Nephron progenitor cell (in vitro differentiated cells): ENCODE measurements around the gene KCNQ1.
"Not testable (repeated sequence)": the region's sequence is repeated elsewhere in the genome, so short reads cannot be mapped to it uniquely, and the experiment has no call there.

Experiments
- DNase-seq: peaks from one replicate; pipeline ENCODE4 v3.0.0; 2021
- H3K27ac Mint-ChIP-seq: 2 replicates; pipeline ENCODE4 v1.8.0; 2021; ENCODE audit warnings: mild to moderate bottlenecking, moderate library complexity, mixed read lengths
- H3K27me3 Mint-ChIP-seq: 2 replicates; pipeline ENCODE4 v1.8.0; 2021; ENCODE audit warnings: mild to moderate bottlenecking, low read depth, mixed read lengths; ENCODE audit not compliant: poor library complexity
- H3K36me3 Mint-ChIP-seq: 2 replicates; pipeline ENCODE4 v1.8.0; 2021; ENCODE audit warnings: low read depth, mixed read lengths
- H3K4me1 Mint-ChIP-seq: 2 replicates; pipeline ENCODE4 v1.8.0; 2021; ENCODE audit warnings: mixed read lengths
- H3K4me3 Mint-ChIP-seq: 2 replicates; pipeline ENCODE4 v1.8.0; 2021; ENCODE audit warnings: mild to moderate bottlenecking, moderate library complexity, mixed read lengths
- H3K9me3 Mint-ChIP-seq: 2 replicates; pipeline ENCODE4 v1.8.0; 2021; ENCODE audit warnings: mild to moderate bottlenecking, moderate library complexity, mixed read lengths
- CTCF ChIP-seq: fragments of 200-600 bp; sonication (generic); IDR thresholded peaks from 2 replicates; pipeline ENCODE4 v1.5.0; 2021; ENCODE audit warnings: antibody characterized with exemption

The KCNQ1 gene

GRCh38 chr11:2631161-2631560, 186.4 kb downstream of the KCNQ1 start:
- no peak for DNase-seq
- H3K27ac Mint-ChIP-seq = no peak overlapping the region
- no peak for TF ChIP-seq CTCF
- peaks cover 100% of the 10 kb centered on the region for H3K9me3 Mint-ChIP-seq
- no peak overlapping the region for H3K4me3 Mint-ChIP-seq
- H3K4me1 Mint-ChIP-seq = no peaks in the 10 kb centered on the region
- peaks cover 19% of the 10 kb centered on the region for H3K27me3 Mint-ChIP-seq
- peaks cover 52% of the 10 kb centered on the region for H3K36me3 Mint-ChIP-seq

GRCh38 chr11:2639763-2640162, 195.0 kb downstream of the KCNQ1 start:
- not testable (repeated sequence) for H3K4me1 Mint-ChIP-seq, H3K27ac Mint-ChIP-seq, DNase-seq, H3K4me3 Mint-ChIP-seq
- H3K9me3 Mint-ChIP-seq = peaks cover 97% of the 10 kb centered on the region
- H3K27me3 Mint-ChIP-seq = peaks cover 15% of the 10 kb centered on the region
- peaks cover 72% of the 10 kb centered on the region for H3K36me3 Mint-ChIP-seq

GRCh38 chr11:2641623-2642022, 196.8 kb downstream of the KCNQ1 start:
- Mint-ChIP-seq H3K27me3 (peaks cover 13% of the 10 kb centered on the region), H3K9me3 (peaks cover 99% of the 10 kb centered on the region), H3K27ac (no peak overlapping the region), H3K36me3 (peaks cover 87% of the 10 kb centered on the region), H3K4me1 (no peaks in the 10 kb centered on the region), H3K4me3 (no peak overlapping the region)
- no peak for TF ChIP-seq CTCF
- no peak for DNase-seq

GRCh38 chr11:2643746-2644145, 198.9 kb downstream of the KCNQ1 start:
- Mint-ChIP-seq H3K36me3 (peaks cover 91% of the 10 kb centered on the region), H3K9me3 (peaks cover 100% of the 10 kb centered on the region), H3K27ac (no peak overlapping the region), H3K4me1 (no peaks in the 10 kb centered on the region), H3K27me3 (peaks cover 10% of the 10 kb centered on the region), H3K4me3 (no peak overlapping the region)
- no peak for TF ChIP-seq CTCF
- DNase-seq = no peak

- Mint-ChIP-seq H3K4me1 (no peaks in the 10 kb centered on the region), H3K27ac (no peak overlapping the region)
Observed at GRCh38 chr11:2644844-2645778, 200.3 kb downstream of the KCNQ1 start.

GRCh38 chr11:2645779-2646118, 200.9 kb downstream of the KCNQ1 start:
- DNase-seq = no peak
- no peak overlapping the region for H3K27ac Mint-ChIP-seq
- no peak overlapping the region for H3K4me3 Mint-ChIP-seq
- H3K9me3 Mint-ChIP-seq = peaks cover 100% of the 10 kb centered on the region
- no peak for TF ChIP-seq CTCF
- no peaks in the 10 kb centered on the region for H3K4me1 Mint-ChIP-seq
- peaks cover 5% of the 10 kb centered on the region for H3K27me3 Mint-ChIP-seq
- H3K36me3 Mint-ChIP-seq = peaks cover 95% of the 10 kb centered on the region

More at GRCh38 chr11:2644844-2645778, 200.3 kb downstream of the KCNQ1 start:
- no peak for TF ChIP-seq CTCF
- DNase-seq = no peak
- peaks cover 100% of the 10 kb centered on the region for H3K9me3 Mint-ChIP-seq
- H3K27me3 Mint-ChIP-seq = peaks cover 8% of the 10 kb centered on the region
- H3K36me3 Mint-ChIP-seq = peaks cover 95% of the 10 kb centered on the region
- H3K4me3 Mint-ChIP-seq = no peak overlapping the region
